Measurements from ENCODE around the gene MEIOB.
"Not testable (repeated sequence)": the region's sequence is repeated elsewhere in the genome, so short reads cannot be mapped to it uniquely, and the experiment has no call there.

Gene MEIOB

GRCh38 chr16:1871974-1872635, at the start of gene MEIOB:
Gene MEIOB (minus strand): TSS chr16:1872164. CDS start chr16:1868175, 3,989 bp downstream.
- DNase-seq (ENCODE audit: low spot score): peak; percentile 20

GRCh38 chr16:1920727-1921171, 48.8 kb upstream of the MEIOB start:
- DNase-seq (ENCODE audit: low spot score): peak; percentile 29

- DNase-seq (ENCODE audit: low spot score): not testable (repeated sequence)
Measured at GRCh38 chr16:1920122-1920521, 48.2 kb upstream of the MEIOB start.

GRCh38 chr16:1919327-1919998, 47.5 kb upstream of the MEIOB start:
- DNase-seq (ENCODE audit: low spot score): no peak

- DNase-seq (ENCODE audit: low spot score): no peak
Measured at GRCh38 chr16:1918351-1919326, 46.7 kb upstream of the MEIOB start, which contains the start of gene HS3ST6. Gene HS3ST6 (minus strand): TSS chr16:1918415. CDS start chr16:1918323, 92 bp downstream.

GRCh38 chr16:1917665-1918350, 45.8 kb upstream of the MEIOB start:
- DNase-seq (ENCODE audit: low spot score): no peak

GRCh38 chr16:1917056-1917664, 45.2 kb upstream of the MEIOB start:
- peak; percentile 13 for DNase-seq (ENCODE audit: low spot score)

- DNase-seq (ENCODE audit: low spot score): no peak
Measured at GRCh38 chr16:1916640-1916990, 44.7 kb upstream of the MEIOB start.

- no peak for DNase-seq (ENCODE audit: low spot score)
Measured at GRCh38 chr16:1915732-1916639, 44.0 kb upstream of the MEIOB start.

- DNase-seq (ENCODE audit: low spot score): no peak
Measured at GRCh38 chr16:1914988-1915387, 43.0 kb upstream of the MEIOB start.

- DNase-seq (ENCODE audit: low spot score): no peak
Measured at GRCh38 chr16:1914084-1914608, 42.2 kb upstream of the MEIOB start.

GRCh38 chr16:1913327-1914083, 41.5 kb upstream of the MEIOB start:
- DNase-seq (ENCODE audit: low spot score): no peak

- DNase-seq (ENCODE audit: low spot score): no peak
Measured at GRCh38 chr16:1912215-1912543, 40.2 kb upstream of the MEIOB start.

GRCh38 chr16:1911467-1912214, 39.7 kb upstream of the MEIOB start:
- no peak for DNase-seq (ENCODE audit: low spot score)

- DNase-seq (ENCODE audit: low spot score): no peak
Measured at GRCh38 chr16:1909561-1910231, 37.7 kb upstream of the MEIOB start.

- no peak for DNase-seq (ENCODE audit: low spot score)
Measured at GRCh38 chr16:1908983-1909382, 37.0 kb upstream of the MEIOB start.

- no peak for DNase-seq (ENCODE audit: low spot score)
Measured at GRCh38 chr16:1908184-1908583, 36.2 kb upstream of the MEIOB start.

GRCh38 chr16:1907226-1907860, 35.4 kb upstream of the MEIOB start:
- DNase-seq (ENCODE audit: low spot score): no peak
